ENCODE measurements around the gene NDUFV1. TPM values are rescaled to one million over a fixed set of nuclear protein-coding genes. Genes with fewer than 3 reads are reported as not detected.

NDUFV1 gene
- polyA plus RNA-seq, 3 donors, result 71.6 to 174 (median 72.1) TPM

DNA sequence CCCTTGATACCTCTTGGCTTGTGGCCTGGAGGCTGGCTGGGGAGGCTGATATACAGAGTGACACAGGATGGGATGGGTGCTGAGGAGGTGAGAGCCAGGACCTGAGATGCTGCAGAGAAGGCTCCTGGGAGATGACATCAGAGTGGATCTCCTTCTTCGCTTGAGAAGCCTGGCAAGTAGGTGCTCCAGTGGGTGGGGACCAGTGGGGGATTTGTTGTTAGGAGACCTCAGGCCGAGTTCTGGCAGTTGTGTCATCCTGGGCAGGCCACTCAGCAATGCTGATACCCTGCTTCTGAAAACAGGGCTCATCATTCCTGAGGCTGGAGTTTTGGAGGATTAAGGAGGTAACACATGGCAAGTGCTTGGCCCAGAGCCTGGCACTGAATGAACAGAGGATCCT, 1.9 kb upstream of the NDUFV1 start:
- intact Hi-C loops (cut with micrococcal nuclease), result loop anchor here (5.0 kb wide), 1 partner anchor 33 kb away; no protein-coding TSS in a partner anchor
- H3K4me3 Mint-ChIP-seq, result peak overlapping the region in 1 of 2 donors; percentile 14
- Histone ChIP-seq H2AFZ (ENCODE audit: insufficient read depth, low read depth, low read length, poor library complexity, severe bottlenecking) (peak overlapping the region; percentile 27), H3K9ac (ENCODE audit: insufficient read depth, low read length, poor library complexity, severe bottlenecking) (no peak overlapping the region), H3K4me1 (ENCODE audit: control insufficient read depth in 1 of 2, insufficient read depth in 2 of 2, low read length in 2 of 2) (peaks cover 21 to 29% of the 10 kb centered on the region in 2 donors), H3K79me2 (ENCODE audit: insufficient read depth, low read length) (peaks cover 13% of the 10 kb centered on the region), H3K4me2 (replicated peaks; ENCODE audit: extremely low read depth, low read length, poor library complexity, severe bottlenecking) (no peak overlapping the region), H3K27me3 (ENCODE audit: control insufficient read depth in 2 of 2, insufficient read depth in 2 of 2, low read length in 2 of 2) (peaks cover 0 to 5% of the 10 kb centered on the region in 2 donors), H3K27ac (ENCODE audit: low read depth in 1 of 2, low read length in 2 of 2) (no peak overlapping the region), H3K9me3 (replicated peaks in 1 of 2; ENCODE audit: control insufficient read depth in 1 of 2, insufficient read depth in 1 of 2, low read length in 2 of 2) (no peaks in the 10 kb centered on the region), H3K36me3 (replicated peaks in 1 of 2; ENCODE audit: control insufficient read depth in 1 of 2, insufficient read depth in 2 of 2, low read length in 2 of 2) (peaks cover 15 to 17% of the 10 kb centered on the region in 2 donors), H3K4me3 (replicated peaks in 1 of 3; ENCODE audit: low read depth in 2 of 3, low read length in 3 of 3) (no peak overlapping the region), H4K20me1 (ENCODE audit: insufficient read depth, low read length) (no peaks in the 10 kb centered on the region)
- peaks cover 23% of the 10 kb centered on the region for H3K4me1 Mint-ChIP-seq
- peaks cover 2 to 6% (median 4%) of the 10 kb centered on the region in 7 donors for H3K9me3 Mint-ChIP-seq
- TF ChIP-seq, protein P1, sequence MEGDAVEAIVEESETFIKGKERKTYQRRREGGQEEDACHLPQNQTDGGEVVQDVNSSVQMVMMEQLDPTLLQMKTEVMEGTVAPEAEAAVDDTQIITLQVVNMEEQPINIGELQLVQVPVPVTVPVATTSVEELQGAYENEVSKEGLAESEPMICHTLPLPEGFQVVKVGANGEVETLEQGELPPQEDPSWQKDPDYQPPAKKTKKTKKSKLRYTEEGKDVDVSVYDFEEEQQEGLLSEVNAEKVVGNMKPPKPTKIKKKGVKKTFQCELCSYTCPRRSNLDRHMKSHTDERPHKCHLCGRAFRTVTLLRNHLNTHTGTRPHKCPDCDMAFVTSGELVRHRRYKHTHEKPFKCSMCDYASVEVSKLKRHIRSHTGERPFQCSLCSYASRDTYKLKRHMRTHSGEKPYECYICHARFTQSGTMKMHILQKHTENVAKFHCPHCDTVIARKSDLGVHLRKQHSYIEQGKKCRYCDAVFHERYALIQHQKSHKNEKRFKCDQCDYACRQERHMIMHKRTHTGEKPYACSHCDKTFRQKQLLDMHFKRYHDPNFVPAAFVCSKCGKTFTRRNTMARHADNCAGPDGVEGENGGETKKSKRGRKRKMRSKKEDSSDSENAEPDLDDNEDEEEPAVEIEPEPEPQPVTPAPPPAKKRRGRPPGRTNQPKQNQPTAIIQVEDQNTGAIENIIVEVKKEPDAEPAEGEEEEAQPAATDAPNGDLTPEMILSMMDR (IDR thresholded peaks at IDR 0.05), result no peak
- 79% methylated on average over 2 of the region's 2 CpGs for WGBS (ENCODE audit: insufficient coverage)
- peaks cover 9 to 20% (median 9%) of the 10 kb centered on the region in 3 donors for H3K27me3 Mint-ChIP-seq (ENCODE audit: low read depth in 3 of 3)
- peaks cover 15% of the 10 kb centered on the region in 2 donors for H3K36me3 Mint-ChIP-seq
- DNase-seq, result no peak
- H3K27ac Mint-ChIP-seq, result peak overlapping the region in 2 of 7 donors; percentile 35 to 38

- H3K9ac ChIP-seq (ENCODE audit: insufficient read depth, low read length, poor library complexity, severe bottlenecking), result no peak overlapping the region
Observed at GRCh38 chr11:67605231-67606011, 1.3 kb upstream of the NDUFV1 start.

More at GRCh38 chr11:67605231-67606011, 1.3 kb upstream of the NDUFV1 start:
- H3K36me3 Mint-ChIP-seq, result peaks cover 19 to 20% of the 10 kb centered on the region in 2 donors
- H3K4me3 ChIP-seq (replicated peaks in 1 of 3; ENCODE audit: low read depth in 2 of 3, low read length in 3 of 3), result no peak overlapping the region
- 82% methylated on average over 6 of the region's 11 CpGs for WGBS (ENCODE audit: insufficient coverage)
- TF ChIP-seq, protein P1 (IDR thresholded peaks at IDR 0.05), result no peak
- peaks cover 13% of the 10 kb centered on the region for H3K79me2 ChIP-seq (ENCODE audit: insufficient read depth, low read length)
- peaks cover 18 to 25% of the 10 kb centered on the region in 2 donors for H3K4me1 ChIP-seq (ENCODE audit: control insufficient read depth in 1 of 2, insufficient read depth in 2 of 2, low read length in 2 of 2)
- H2AFZ ChIP-seq (ENCODE audit: insufficient read depth, low read depth, low read length, poor library complexity, severe bottlenecking), result peak overlapping the region; percentile 88
- intact Hi-C loops (cut with micrococcal nuclease), result loop anchor here (5.0 kb wide), 1 partner anchor 33 kb away; no protein-coding TSS in a partner anchor
- peak overlapping the region in 1 of 2 donors; percentile 69 for H3K4me3 Mint-ChIP-seq
- peaks cover 19 to 22% of the 10 kb centered on the region in 2 donors for H3K36me3 ChIP-seq (replicated peaks in 1 of 2; ENCODE audit: control insufficient read depth in 1 of 2, insufficient read depth in 2 of 2, low read length in 2 of 2)
- peaks cover 5 to 14% (median 7%) of the 10 kb centered on the region in 3 donors for H3K27me3 Mint-ChIP-seq (ENCODE audit: low read depth in 3 of 3)
- peaks cover 2 to 6% (median 4%) of the 10 kb centered on the region in 7 donors for H3K9me3 Mint-ChIP-seq
- DNase-seq, result no peak
- peak overlapping the region in 1 of 7 donors; percentile 38 for H3K27ac Mint-ChIP-seq
- H3K9me3 ChIP-seq (replicated peaks in 1 of 2; ENCODE audit: control insufficient read depth in 1 of 2, insufficient read depth in 1 of 2, low read length in 2 of 2), result no peaks in the 10 kb centered on the region
- H3K4me2 ChIP-seq (replicated peaks; ENCODE audit: extremely low read depth, low read length, poor library complexity, severe bottlenecking), result no peak overlapping the region
- H3K27ac ChIP-seq (ENCODE audit: low read depth in 1 of 2, low read length in 2 of 2), result no peak overlapping the region
- no peaks in the 10 kb centered on the region for H4K20me1 ChIP-seq (ENCODE audit: insufficient read depth, low read length)
- no peaks in the 10 kb centered on the region for H3K27me3 ChIP-seq (ENCODE audit: control insufficient read depth in 2 of 2, insufficient read depth in 2 of 2, low read length in 2 of 2)
- peaks cover 18% of the 10 kb centered on the region for H3K4me1 Mint-ChIP-seq
